HG03520 (cell line): ENCODE results near the gene GGT5.
"Not testable (repeated sequence)": the region's sequence is repeated elsewhere in the genome, so short reads cannot be mapped to it uniquely, and the experiment has no call there.

ENCODE experiments used
- ATAC-seq: cut with Tn5 transposase; IDR thresholded peaks from one replicate; pipeline ENCODE4 v1.9.1; 2021; ENCODE audit warnings: mild to moderate bottlenecking, moderate library complexity; ENCODE audit not compliant: unreplicated experiment

The GGT5 gene

GRCh38 chr22:24185001-24185500 lies 59.8 kb downstream of the GGT5 start:
- ATAC-seq = no peak

DNA sequence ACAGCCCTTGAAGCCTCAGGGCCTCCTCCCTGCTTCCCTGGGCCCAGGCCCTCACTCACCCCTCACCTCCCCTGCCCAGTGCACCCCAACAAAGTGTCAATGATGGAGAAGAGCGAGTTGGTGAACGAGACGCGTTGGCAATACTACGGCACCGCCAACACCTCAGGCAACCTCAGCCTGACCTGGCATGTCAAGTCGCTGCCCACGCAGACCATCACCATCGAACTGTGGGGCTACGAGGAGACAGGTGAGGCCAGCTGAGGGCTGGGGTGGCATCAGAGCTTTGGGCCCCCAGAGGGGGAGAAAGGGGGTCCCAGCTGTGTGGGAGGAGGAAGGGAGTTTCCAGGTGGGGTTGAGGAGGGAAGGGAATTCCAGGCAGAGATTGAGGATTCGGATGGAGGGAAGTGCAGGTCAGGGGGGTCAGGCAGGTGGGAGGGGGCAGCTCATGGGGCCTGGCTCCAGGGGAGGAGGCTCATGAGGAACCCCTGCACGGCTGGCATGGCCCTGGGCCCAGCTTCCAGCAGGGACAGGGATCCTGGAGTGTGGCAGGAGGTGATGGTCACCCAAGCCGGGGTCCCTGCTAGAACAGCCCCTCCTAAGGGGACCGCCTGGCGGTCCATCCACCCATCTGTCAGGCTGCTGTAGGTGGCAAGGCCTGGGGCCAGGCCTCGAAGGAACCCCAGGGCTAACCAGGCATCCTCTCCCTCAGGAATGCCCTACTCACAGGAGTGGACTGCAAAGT lies 60.7 kb downstream of the GGT5 start:
- no peak for ATAC-seq

- ATAC-seq = no peak
Measured at GRCh38 chr22:24183321-24184031, 61.4 kb downstream of the GGT5 start.

GRCh38 chr22:24182900-24183246 lies 62.0 kb downstream of the GGT5 start:
- not testable (repeated sequence) for ATAC-seq

DNA sequence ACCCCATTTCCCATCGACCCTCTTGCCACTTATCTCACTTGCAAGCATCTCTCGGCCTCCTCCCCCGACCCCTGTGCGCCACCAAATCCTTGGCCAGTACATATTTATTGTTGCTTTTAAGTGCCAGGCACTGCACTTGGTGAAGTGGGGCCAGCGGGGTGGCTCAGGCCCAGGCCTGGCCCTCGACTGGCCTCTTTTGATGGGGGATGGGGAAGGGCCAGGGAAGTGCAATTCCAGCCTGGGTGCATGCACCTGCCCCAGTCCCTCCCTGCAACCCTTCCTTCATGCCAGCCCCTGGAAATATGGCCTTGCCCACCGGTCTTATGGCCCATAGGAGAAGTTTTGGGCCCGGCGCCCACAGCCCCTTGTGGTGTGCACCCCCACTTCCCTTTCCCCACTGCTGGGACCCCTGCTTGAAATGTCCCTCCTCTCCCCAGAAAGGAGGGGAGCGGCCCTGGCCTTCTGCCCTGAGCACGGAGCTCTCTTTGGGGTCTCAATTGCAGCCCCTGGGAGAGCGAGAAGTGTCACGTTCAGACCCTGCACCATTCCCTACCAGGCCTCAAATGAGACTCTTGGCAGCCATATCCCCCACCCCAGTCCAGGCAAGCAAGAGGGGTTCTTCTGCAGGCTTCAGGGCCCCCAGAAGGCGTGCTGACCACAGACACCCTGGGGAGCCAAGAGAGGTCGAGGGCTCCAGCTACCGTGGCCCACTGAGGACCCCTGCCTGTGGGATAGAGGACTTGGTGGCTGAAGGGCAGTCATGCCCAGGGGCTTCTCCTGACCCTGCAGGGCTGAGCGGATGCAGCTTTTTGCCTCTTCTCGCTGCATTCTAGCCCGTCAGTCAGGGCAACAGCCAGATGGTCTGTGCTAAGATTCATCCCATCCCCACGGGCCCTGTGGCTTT lies 62.6 kb downstream of the GGT5 start:
- no peak for ATAC-seq

- ATAC-seq = no peak
Measured at GRCh38 chr22:24181088-24181995, 63.5 kb downstream of the GGT5 start, which contains the start of gene SUSD2. Gene SUSD2 (plus strand): TSS chr22:24181487. CDS start chr22:24181520, 33 bp downstream.

DNA sequence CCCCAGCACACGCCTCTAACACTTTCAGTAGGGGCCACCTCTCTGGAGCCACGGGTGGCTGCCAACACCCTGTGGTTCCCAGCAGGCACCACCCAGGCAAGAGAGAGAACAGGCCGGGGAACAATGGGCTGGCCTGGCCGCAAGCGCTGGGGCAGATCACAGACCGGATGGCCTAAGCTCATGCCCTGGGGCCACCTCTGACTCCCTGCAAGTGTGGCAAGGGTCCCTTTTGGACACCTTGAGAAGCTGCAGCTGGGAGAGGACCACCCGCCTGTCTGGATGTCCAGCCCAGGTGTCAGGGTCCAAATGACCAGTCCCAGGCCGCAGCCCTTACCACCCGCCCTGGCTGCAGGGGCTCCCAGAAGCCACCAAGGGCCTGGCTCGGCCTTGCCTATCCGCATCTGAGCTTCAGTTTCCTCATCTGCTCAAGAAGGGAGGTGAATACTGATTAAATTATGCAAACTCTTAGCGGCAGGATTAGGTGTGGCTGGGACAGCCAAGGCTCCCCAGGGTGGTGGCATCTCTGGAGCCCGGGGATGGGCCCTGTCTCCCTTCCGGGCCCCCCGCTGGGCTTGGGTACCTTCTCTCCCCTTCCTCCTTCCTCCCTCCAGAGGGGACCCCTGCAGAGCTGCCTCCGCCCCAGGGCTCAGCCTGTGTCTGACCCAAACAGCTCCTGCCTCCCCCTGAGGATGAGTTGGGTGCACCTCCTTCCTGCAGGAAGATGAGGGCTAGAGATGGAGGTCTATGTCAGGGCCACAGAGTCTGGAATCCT lies 64.4 kb downstream of the GGT5 start:
- ATAC-seq = no peak

DNA sequence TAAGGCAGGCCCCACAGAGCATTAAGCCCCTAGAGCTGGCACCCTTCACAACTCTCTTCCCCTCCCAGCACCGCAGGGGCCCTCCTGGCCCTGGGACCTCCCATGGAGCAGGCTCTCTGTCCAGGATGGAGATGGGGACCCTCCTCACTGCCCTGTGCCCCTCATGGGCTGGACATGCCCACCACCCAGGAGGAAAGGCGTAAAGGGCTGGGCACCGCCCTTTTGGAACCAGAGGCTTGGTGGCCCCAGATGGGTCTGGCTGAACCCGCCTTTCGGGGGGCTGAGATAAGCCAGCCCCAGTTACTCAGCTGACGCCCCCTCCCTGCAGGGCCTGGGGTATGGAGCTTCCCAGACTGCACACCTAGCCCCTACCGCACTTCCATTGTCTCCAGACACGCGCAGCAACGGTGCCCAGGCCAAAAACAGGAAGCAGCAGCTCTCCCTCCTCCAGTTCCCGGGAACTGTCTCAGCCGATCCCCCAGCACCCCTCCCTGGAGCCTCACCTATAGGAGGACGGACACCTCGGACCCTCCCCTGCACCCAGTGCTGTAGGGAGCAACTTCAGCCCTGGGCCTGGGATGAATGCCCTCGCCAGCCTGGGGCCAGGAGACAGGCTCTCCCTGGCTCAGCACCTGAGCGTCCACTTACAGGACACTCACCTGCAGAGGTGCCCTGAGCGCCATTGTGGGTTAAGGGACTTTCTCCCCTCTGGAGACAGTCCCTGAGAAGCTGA lies 65.2 kb downstream of the GGT5 start:
- ATAC-seq = no peak

- no peak for ATAC-seq
Measured at GRCh38 chr22:24178502-24179440, 66.1 kb downstream of the GGT5 start.

GRCh38 chr22:24178021-24178431 lies 66.9 kb downstream of the GGT5 start:
- ATAC-seq = no peak

DNA sequence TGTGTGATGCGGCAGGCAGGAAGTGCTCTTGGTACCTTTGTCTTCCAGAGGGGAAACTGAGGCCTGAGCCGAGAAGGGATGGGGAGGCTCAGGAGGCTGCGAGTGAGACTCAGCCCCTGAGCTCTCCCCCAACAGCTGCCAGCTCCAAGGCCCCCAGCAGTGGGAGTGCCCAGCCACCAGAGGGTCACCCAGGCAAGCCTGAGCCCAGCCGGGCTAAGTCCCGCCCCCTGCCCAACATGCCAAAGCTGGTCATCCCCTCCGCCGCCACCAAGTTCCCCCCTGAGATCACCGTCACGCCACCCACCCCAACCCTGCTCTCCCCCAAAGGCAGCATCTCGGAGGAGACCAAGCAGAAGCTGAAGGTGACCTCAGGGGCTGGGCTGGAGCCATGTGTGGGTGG lies 67.4 kb downstream of the GGT5 start:
- ATAC-seq = no peak

DNA sequence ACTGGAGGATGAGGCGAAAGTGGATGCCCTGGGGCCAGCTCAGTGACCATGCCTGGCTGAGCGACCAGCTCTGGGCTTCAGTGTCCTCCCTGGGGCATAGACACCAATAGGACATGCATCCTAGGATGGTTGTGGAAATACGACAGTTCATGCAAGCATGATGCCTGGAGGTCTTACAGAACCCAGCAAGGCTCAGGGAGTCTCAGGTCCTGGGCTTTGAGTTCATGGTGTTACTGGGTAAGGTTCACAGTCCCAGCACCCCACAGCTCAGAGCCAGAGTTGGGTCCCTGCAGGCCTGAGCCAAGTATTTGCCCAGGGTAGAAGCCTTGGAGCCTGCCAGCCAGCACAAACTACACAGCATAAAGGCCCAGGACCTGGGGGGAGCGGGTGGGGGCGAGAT lies 67.8 kb downstream of the GGT5 start:
- no peak for ATAC-seq

GRCh38 chr22:24176630-24177029 lies 68.3 kb downstream of the GGT5 start:
- ATAC-seq = no peak

GRCh38 chr22:24176040-24176439 lies 68.8 kb downstream of the GGT5 start:
- no peak for ATAC-seq

- no peak for ATAC-seq
Measured at GRCh38 chr22:24175160-24175808, 69.6 kb downstream of the GGT5 start.

GRCh38 chr22:24171822-24172221 lies 73.1 kb downstream of the GGT5 start:
- no peak for ATAC-seq

DNA sequence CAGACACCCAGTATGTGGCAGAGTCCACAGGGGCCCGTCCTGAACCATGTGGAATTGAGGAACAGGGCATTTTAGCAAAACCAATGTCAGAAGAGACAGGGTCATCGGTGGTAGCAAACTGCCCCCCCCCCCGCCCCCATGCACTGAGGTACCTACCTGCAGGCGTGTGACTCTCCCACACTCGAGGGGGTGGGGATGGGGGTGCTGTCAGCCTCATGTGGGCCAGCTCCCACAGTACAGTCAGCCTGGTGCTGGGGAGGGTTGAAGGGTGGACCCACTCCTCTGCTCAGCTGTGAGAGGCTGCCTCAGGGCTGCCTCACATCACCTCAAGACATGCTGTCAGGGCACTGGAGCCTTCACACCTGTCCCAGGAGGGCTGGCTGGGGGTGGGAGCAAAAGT lies 74.2 kb downstream of the GGT5 start:
- ATAC-seq = no peak
